Measurements from ENCODE around the gene TEX30. TPM values are rescaled to one million over a fixed set of nuclear protein-coding genes. Genes with fewer than 3 reads are reported as not detected.
A peak's percentile ranks its signal among the peaks of the same experiment; 100 is the strongest.

Gene TEX30
- total RNA-seq, 8 experiments from 2014 or later = 4.7 to 18.8 (median 8.1) TPM

- Histone ChIP-seq H3K4me1 (replicated peaks in 1 of 2) (peaks cover 4% of the 10 kb centered on the region in 2 donors), H3K4me3 (peak overlapping the region in 1 of 5 donors; percentile 60), H3K27ac (peak overlapping the region; percentile 47 to 63)
- 85 to 87% methylated on average over 4 to 10 of the region's 27 CpGs; no CpG with 5 or more reads in 8 of the 10 experiments for WGBS, 10 experiments
- in situ Hi-C loops (cut with MboI; ENCODE audit: low pct_unique_long_range_greater_than_20kb in 2 of 9, low sequenced_read_pairs in 9 of 9, unreplicated experiment in 9 of 9) = no loop called here
- peak in 1 of 8 experiments; percentile 6 for ATAC-seq (replicated peaks in 6 of 8)
Measured at GRCh38 chr13:102774214-102774568, 605 bp upstream of the TEX30 start.

- peaks cover 4% of the 10 kb centered on the region in 2 donors for H3K4me1 ChIP-seq (replicated peaks in 1 of 2)
- ATAC-seq (replicated peaks in 6 of 8) = no peak
- H3K4me3 ChIP-seq = no peak overlapping the region
- WGBS, 10 experiments = 86 to 98% (median 96%) methylated on average over 3 to 13 of the region's 16 CpGs; no CpG with 5 or more reads in 4 of the 10 experiments
- H3K27ac ChIP-seq = no peak overlapping the region
- in situ Hi-C loops (cut with MboI; ENCODE audit: low pct_unique_long_range_greater_than_20kb in 2 of 9, low sequenced_read_pairs in 9 of 9, unreplicated experiment in 9 of 9) = no loop called here
Measured at GRCh38 chr13:102772042-102772425, 1.6 kb downstream of the TEX30 start.

- Histone ChIP-seq H3K27ac (no peak overlapping the region), H3K4me3 (no peak overlapping the region), H3K4me1 (replicated peaks in 1 of 2) (peaks cover 4% of the 10 kb centered on the region in 2 donors)
- ATAC-seq (replicated peaks in 6 of 8) = no peak
- in situ Hi-C loops (cut with MboI; ENCODE audit: low pct_unique_long_range_greater_than_20kb in 2 of 9, low sequenced_read_pairs in 9 of 9, unreplicated experiment in 9 of 9) = no loop called here
- WGBS, 10 experiments = 60 to 98% (median 95%) methylated on average over 1 to 6 of the region's 6 CpGs; no CpG with 5 or more reads in 1 of the 10 experiments
Measured at GRCh38 chr13:102771298-102772041, 2.1 kb downstream of the TEX30 start.

- Histone ChIP-seq H3K27ac (no peak overlapping the region), H3K4me1 (replicated peaks in 1 of 2) (peaks cover 4% of the 10 kb centered on the region in 2 donors), H3K4me3 (no peak overlapping the region)
- in situ Hi-C loops (cut with MboI; ENCODE audit: low pct_unique_long_range_greater_than_20kb in 2 of 9, low sequenced_read_pairs in 9 of 9, unreplicated experiment in 9 of 9) = no loop called here
- ATAC-seq (replicated peaks in 6 of 8) = no peak
- WGBS, 10 experiments = 20 to 100% (median 87%) methylated on average over 1 to 2 of the region's 2 CpGs; no CpG with 5 or more reads in 2 of the 10 experiments
Measured at GRCh38 chr13:102770435-102770834, 3.2 kb downstream of the TEX30 start.

- in situ Hi-C loops (cut with MboI; ENCODE audit: low pct_unique_long_range_greater_than_20kb in 2 of 9, low sequenced_read_pairs in 9 of 9, unreplicated experiment in 9 of 9) = no loop called here
- Histone ChIP-seq H3K4me1 (replicated peaks in 1 of 2) (peaks cover 4% of the 10 kb centered on the region in 2 donors), H3K27ac (no peak overlapping the region), H3K4me3 (no peak overlapping the region)
- 57 to 97% (median 75%) methylated on average over 1 to 4 of the region's 4 CpGs; no CpG with 5 or more reads in 1 of the 10 experiments for WGBS, 10 experiments
- ATAC-seq (replicated peaks in 6 of 8) = no peak
Measured at GRCh38 chr13:102769679-102770078, 3.9 kb downstream of the TEX30 start.

GRCh38 chr13:102768909-102769308, 4.7 kb downstream of the TEX30 start:
- WGBS, 10 experiments = 53 to 86% (median 72%) methylated on average over 1 to 2 of the region's 2 CpGs; no CpG with 5 or more reads in 1 of the 10 experiments
- in situ Hi-C loops (cut with MboI; ENCODE audit: low pct_unique_long_range_greater_than_20kb in 2 of 9, low sequenced_read_pairs in 9 of 9, unreplicated experiment in 9 of 9) = no loop called here
- ATAC-seq (replicated peaks in 6 of 8) = no peak
- Histone ChIP-seq H3K27ac (no peak overlapping the region), H3K4me3 (no peak overlapping the region), H3K4me1 (replicated peaks in 1 of 2) (peaks cover 2% of the 10 kb centered on the region in 2 donors)

GRCh38 chr13:102763741-102764140, 9.8 kb downstream of the TEX30 start:
- H3K4me3 ChIP-seq = no peak overlapping the region
- H3K4me1 ChIP-seq (replicated peaks in 1 of 2) = no peaks in the 10 kb centered on the region
- no peak overlapping the region for H3K27ac ChIP-seq
- 80 to 100% (median 88%) methylated on average over 1 of the region's 1 CpG; no CpG with 5 or more reads in 6 of the 10 experiments for WGBS, 10 experiments
- ATAC-seq (replicated peaks in 6 of 8) = peak in 2 of 8 experiments; percentile 54 to 84
- in situ Hi-C loops (cut with MboI; ENCODE audit: low pct_unique_long_range_greater_than_20kb in 2 of 9, low sequenced_read_pairs in 9 of 9, unreplicated experiment in 9 of 9) = no loop called here

GRCh38 chr13:102761071-102761470, 12.5 kb downstream of the TEX30 start:
- Histone ChIP-seq H3K4me1 (replicated peaks in 1 of 2) (no peaks in the 10 kb centered on the region), H3K4me3 (no peak overlapping the region), H3K27ac (no peak overlapping the region)
- in situ Hi-C loops (cut with MboI; ENCODE audit: low pct_unique_long_range_greater_than_20kb in 2 of 9, low sequenced_read_pairs in 9 of 9, unreplicated experiment in 9 of 9) = no loop called here
- no peak for ATAC-seq (replicated peaks in 6 of 8)
- WGBS, 10 experiments = 33 to 100% (median 85%) methylated on average over 1 of the region's 1 CpG; no CpG with 5 or more reads in 4 of the 10 experiments

GRCh38 chr13:102758842-102759241, 14.7 kb downstream of the TEX30 start:
- H3K27ac ChIP-seq = no peak overlapping the region
- no peak overlapping the region for H3K4me3 ChIP-seq
- H3K4me1 ChIP-seq (replicated peaks in 1 of 2) = peaks cover 0 to 7% of the 10 kb centered on the region in 2 donors
- in situ Hi-C loops (cut with MboI; ENCODE audit: low pct_unique_long_range_greater_than_20kb in 2 of 9, low sequenced_read_pairs in 9 of 9, unreplicated experiment in 9 of 9) = no loop called here
- WGBS, 10 experiments = 67 to 92% (median 85%) methylated on average over 1 to 2 of the region's 2 CpGs
- ATAC-seq (replicated peaks in 6 of 8) = no peak

GRCh38 chr13:102757006-102757405, 16.6 kb downstream of the TEX30 start:
- no peak overlapping the region for H3K27ac ChIP-seq
- H3K4me1 ChIP-seq (replicated peaks in 1 of 2) = peaks cover 0 to 7% of the 10 kb centered on the region in 2 donors
- WGBS, 10 experiments = 86 to 100% (median 100%) methylated on average over 1 of the region's 1 CpG; no CpG with 5 or more reads in 5 of the 10 experiments
- in situ Hi-C loops (cut with MboI; ENCODE audit: low pct_unique_long_range_greater_than_20kb in 2 of 9, low sequenced_read_pairs in 9 of 9, unreplicated experiment in 9 of 9) = no loop called here
- no peak for ATAC-seq (replicated peaks in 6 of 8)
- H3K4me3 ChIP-seq = no peak overlapping the region

- H3K4me3 ChIP-seq = no peak overlapping the region
- in situ Hi-C loops (cut with MboI; ENCODE audit: low pct_unique_long_range_greater_than_20kb in 2 of 9, low sequenced_read_pairs in 9 of 9, unreplicated experiment in 9 of 9) = no loop called here
- ATAC-seq (replicated peaks in 6 of 8) = no peak
- H3K27ac ChIP-seq = no peak overlapping the region
- peaks cover 0 to 7% of the 10 kb centered on the region in 2 donors for H3K4me1 ChIP-seq (replicated peaks in 1 of 2)
- 30 to 100% (median 80%) methylated on average over 1 to 3 of the region's 3 CpGs; no CpG with 5 or more reads in 1 of the 10 experiments for WGBS, 10 experiments
Measured at GRCh38 chr13:102751886-102752285, 21.7 kb downstream of the TEX30 start.

GRCh38 chr13:102742506-102742905, 31.1 kb downstream of the TEX30 start:
- Histone ChIP-seq H3K4me3 (no peak overlapping the region), H3K4me1 (replicated peaks in 1 of 2) (no peaks in the 10 kb centered on the region), H3K27ac (no peak overlapping the region)
- ATAC-seq (replicated peaks in 6 of 8) = no peak
- in situ Hi-C loops (cut with MboI; ENCODE audit: low pct_unique_long_range_greater_than_20kb in 2 of 9, low sequenced_read_pairs in 9 of 9, unreplicated experiment in 9 of 9) = no loop called here

GRCh38 chr13:102742101-102742500, 31.5 kb downstream of the TEX30 start:
- Histone ChIP-seq H3K4me3 (no peak overlapping the region), H3K4me1 (replicated peaks in 1 of 2) (no peaks in the 10 kb centered on the region), H3K27ac (no peak overlapping the region)
- 0 to 71% (median 17%) methylated on average over 1 of the region's 1 CpG; no CpG with 5 or more reads in 3 of the 10 experiments for WGBS, 10 experiments
- no peak for ATAC-seq (replicated peaks in 6 of 8)
- in situ Hi-C loops (cut with MboI; ENCODE audit: low pct_unique_long_range_greater_than_20kb in 2 of 9, low sequenced_read_pairs in 9 of 9, unreplicated experiment in 9 of 9) = no loop called here
